IMR-90 (cell line): Measurements from ENCODE around the gene KIF6. TPM values are rescaled to one million over a fixed set of nuclear protein-coding genes. Genes with fewer than 3 reads are reported as not detected.

Experiments
- ATAC-seq: fragments of 200-7000 bp; cut with Tn5 transposase; 2 replicates; pipeline ENCODE4 v1.9.1; 2020; ENCODE audit warnings: low read depth, mild to moderate bottlenecking, moderate library complexity
- BruUV-seq: library from RNA; stranded (reverse); fragments of 400-500 nt; replicated peaks from 2 replicates; lab custom pipeline; 2021; lab: Mats Ljungman, UMichigan
- CTCF ChIA-PET: fragments of 300-600 bp; formaldehyde crosslinking; extraction: SDS; loops from one replicate; lab custom pipeline; 2021; ENCODE audit warnings: antibody characterized with exemption; lab: Yijun Ruan, JAX
- POLR2A ChIA-PET: fragments of 300-600 bp; sonication (Branson Sonifier 250); formaldehyde crosslinking; loops from one replicate; lab custom pipeline; 2022; ENCODE audit warnings: antibody characterized with exemption; ENCODE audit not compliant: unreplicated experiment; lab: Charles Lee
- DNase-seq: peaks from one replicate; pipeline ENCODE4 v3.0.0; 2013
- H2AFZ ChIP-seq: replicated peaks from 2 replicates; pipeline ENCODE3; 2013; ENCODE audit warnings: low read length, mild to moderate bottlenecking; ENCODE audit not compliant: poor library complexity
- H2AK5ac ChIP-seq: 2 replicates; pipeline ENCODE4 v1.6.1; 2013; ENCODE audit warnings: low read depth, low read length, inconsistent platforms
- H2AK9ac ChIP-seq: replicated peaks from 2 replicates; pipeline ENCODE3; 2013; ENCODE audit warnings: mild to moderate bottlenecking, low read depth, low read length, moderate library complexity; ENCODE audit not compliant: poor library complexity
- H2BK120ac ChIP-seq: 2 replicates; pipeline ENCODE4 v1.6.1; 2013; ENCODE audit warnings: low read depth, low read length, inconsistent platforms
- H2BK15ac ChIP-seq: 3 replicates; pipeline ENCODE4 v1.6.1; 2013; ENCODE audit warnings: low read depth, low read length, inconsistent platforms
- H2BK20ac ChIP-seq: 2 replicates; pipeline ENCODE4 v1.6.1; 2013; ENCODE audit warnings: low read depth, mild to moderate bottlenecking, inconsistent platforms, low read length, moderate library complexity
- H2BK5ac ChIP-seq: 2 replicates; pipeline ENCODE4 v1.6.1; 2013; ENCODE audit warnings: mild to moderate bottlenecking, low read depth, low read length, inconsistent platforms; ENCODE audit not compliant: poor library complexity, severe bottlenecking
- H3K14ac ChIP-seq: replicated peaks from 2 replicates; pipeline ENCODE4 v1.6.1; 2013; ENCODE audit warnings: low read depth, low read length, inconsistent platforms
- H3K18ac ChIP-seq: 2 replicates; pipeline ENCODE4 v1.6.1; 2013; ENCODE audit warnings: low read depth, low read length, control low read depth
- H3K23ac ChIP-seq: 2 replicates; pipeline ENCODE4 v1.6.1; 2013; ENCODE audit warnings: low read depth, low read length, inconsistent platforms
- H3K27ac ChIP-seq: 2 replicates; pipeline ENCODE4 v1.5.1; 2013; ENCODE audit warnings: mild to moderate bottlenecking, control low read depth, low read length; ENCODE audit not compliant: insufficient read depth
- H3K27me3 ChIP-seq: 2 replicates; pipeline ENCODE4 v1.6.1; 2013; ENCODE audit warnings: low read length; ENCODE audit not compliant: control insufficient read depth, insufficient read depth
- H3K36me3 ChIP-seq: 2 replicates; pipeline ENCODE4 v1.6.1; 2013; ENCODE audit warnings: low read length, mixed read lengths; ENCODE audit not compliant: control insufficient read depth, insufficient read depth
- H3K4ac ChIP-seq: 2 replicates; pipeline ENCODE4 v1.6.1; 2013; ENCODE audit warnings: low read depth, low read length, inconsistent platforms
- H3K4me1 ChIP-seq: 2 replicates; pipeline ENCODE4 v1.6.1; 2013; ENCODE audit warnings: low read length, mixed read lengths; ENCODE audit not compliant: control insufficient read depth, insufficient read depth
- H3K4me2 ChIP-seq: 2 replicates; pipeline ENCODE4 v1.6.1; 2013; ENCODE audit warnings: low read depth, mild to moderate bottlenecking, control low read depth, low read length, moderate library complexity
- H3K4me3 ChIP-seq: 2 replicates; pipeline ENCODE4 v1.5.1; 2013; ENCODE audit warnings: low read depth, mild to moderate bottlenecking, control low read depth, low read length, moderate library complexity; ENCODE audit not compliant: insufficient read depth
- H3K56ac ChIP-seq: 2 replicates; pipeline ENCODE4 v1.6.1; 2013; ENCODE audit warnings: low read length, inconsistent platforms; ENCODE audit not compliant: insufficient read depth; ENCODE audit errors: extremely low read depth
- H3K79me1 ChIP-seq, 2 experiments: 2 replicates each; pipeline ENCODE4 v1.6.1; 2013; ENCODE audit warnings: low read length in 2 of 2, inconsistent platforms in 1 of 2, low read depth in 1 of 2
- H3K9ac ChIP-seq: 2 replicates; pipeline ENCODE4 v1.6.1; 2013; ENCODE audit warnings: low read depth, low read length, control low read depth
- H3K9me1 ChIP-seq: 2 replicates; pipeline ENCODE4 v1.6.1; 2013; ENCODE audit warnings: low read length, inconsistent platforms; ENCODE audit not compliant: insufficient read depth
- H3K9me3 ChIP-seq: 2 replicates; pipeline ENCODE4 v1.6.1; 2013; ENCODE audit warnings: low read length; ENCODE audit not compliant: control insufficient read depth, insufficient read depth
- H4K20me1 ChIP-seq: 2 replicates; pipeline ENCODE4 v1.6.1; 2013; ENCODE audit warnings: low read length, inconsistent platforms; ENCODE audit not compliant: insufficient read depth
- H4K5ac ChIP-seq: 2 replicates; pipeline ENCODE4 v1.6.1; 2013; ENCODE audit warnings: mild to moderate bottlenecking, low read depth, low read length, control low read depth
- H4K8ac ChIP-seq, 2 experiments: 2 replicates each; pipeline ENCODE4 v1.6.1; 2013; ENCODE audit warnings: low read depth in 2 of 2, low read length in 2 of 2, control low read depth in 1 of 2, inconsistent platforms in 1 of 2
- H4K91ac ChIP-seq: 2 replicates; pipeline ENCODE4 v1.6.1; 2013; ENCODE audit warnings: low read depth, low read length, inconsistent platforms; ENCODE audit not compliant: insufficient read depth
- MAFK ChIP-seq: IDR thresholded peaks from 2 replicates; pipeline ENCODE4 v1.6.1; 2012; ENCODE audit warnings: low read depth, low read length, improper control_type of control experiment
- USF2 ChIP-seq: fragments of 150-350 bp; IDR thresholded peaks from 2 replicates; pipeline ENCODE4 v1.6.1; 2017; ENCODE audit warnings: mild to moderate bottlenecking, antibody characterized with exemption, low read length, low read depth
- WGBS, 2 experiments: methylation state at CpG; one replicate each; pipeline versions ENCODE4 v1.1.5 to v1.1.7; 2013; ENCODE audit warnings: missing lambda C conversion rate in 2 of 2; ENCODE audit not compliant: insufficient read length in 1 of 2; ENCODE audit errors: extremely low coverage in 2 of 2; 5-methylcytosine and 5-hydroxymethylcytosine counted together
- dilution Hi-C: fragments of 300-500 bp; cut with HindIII; formaldehyde crosslinking; loops from one replicate; pipeline ENCODE4 v1.14.3; 2018; ENCODE audit warnings: low sequenced_read_pairs; ENCODE audit not compliant: unreplicated experiment
- in situ Hi-C: fragments of 300-500 bp; cut with MboI; formaldehyde crosslinking; loops from 3 replicates; pipeline ENCODE4 v1.14.3; 2019; ENCODE audit warnings: low sequenced_read_pairs, inconsistent platforms, mixed read lengths
- intact Hi-C: fragments of 100-400 bp; cut with micrococcal nuclease; formaldehyde crosslinking; loops from 2 replicates; pipeline ENCODE4 v1.10.0; 2022
- polyA plus RNA-seq, 3 experiments: library from polyadenylated mRNA; depleted of rRNA; stranded (reverse); fragments of >200 nt; gene quantifications; 2 replicates each; pipeline ENCODE4 v1.2.3, GENCODE V29; 2012; ENCODE audit warnings: low replicate concordance in 1 of 3
- total RNA-seq: library from RNA; depleted of rRNA; stranded (reverse); fragments of >200 nt; gene quantifications from 2 replicates; pipeline ENCODE4 v1.2.3, GENCODE V29; 2012

Gene KIF6
- total and polyA plus RNA-seq, 2 of the 4 experiments (the other 2 are of a cell fraction) = under 0.01 to 0.10 TPM

DNA sequence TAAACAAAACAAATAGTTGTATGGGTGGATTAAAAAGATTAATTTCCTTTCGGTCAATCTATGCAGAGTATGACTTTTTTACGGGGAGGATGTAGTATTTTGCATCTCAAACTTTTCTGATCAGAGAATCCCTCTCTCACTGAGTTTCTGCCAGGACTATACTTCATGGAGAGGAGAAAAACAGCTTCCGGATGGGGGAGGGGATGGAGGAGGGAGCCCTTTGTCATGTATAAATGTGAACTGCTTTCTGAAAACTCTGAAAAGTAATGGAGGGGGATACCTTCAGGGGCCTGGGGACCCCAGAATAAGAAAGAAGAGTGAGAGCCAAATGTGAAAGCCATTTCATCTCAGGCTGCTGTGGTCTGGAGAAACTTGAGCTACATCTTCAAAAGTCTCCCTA lies 229.6 kb downstream of the KIF6 start:
- intact Hi-C loops (no loop called here), in situ Hi-C loops (no loop called here), dilution Hi-C loops (no loop called here)
- ChIA-PET POLR2A (no interaction called here), CTCF (no interaction called here)
- no peak overlapping the region for H3K23ac ChIP-seq
- H3K18ac ChIP-seq = no peak overlapping the region
- no peak overlapping the region for H2AK9ac ChIP-seq
- H3K9ac ChIP-seq = no peak overlapping the region
- ATAC-seq (no peak), DNase-seq (no peak)
- no peaks in the 10 kb centered on the region for H3K27me3 ChIP-seq
- no peaks in the 10 kb centered on the region for H3K36me3 ChIP-seq
- H2AFZ ChIP-seq = no peak overlapping the region
- H4K20me1 ChIP-seq = no peaks in the 10 kb centered on the region
- no peak overlapping the region for H2BK20ac ChIP-seq
- no TSS peak for BruUV-seq
- no peak overlapping the region for H3K4ac ChIP-seq
- no peak overlapping the region for H3K14ac ChIP-seq
- no peak overlapping the region for H4K8ac ChIP-seq
- no peak overlapping the region for H3K4me3 ChIP-seq
- H3K9me1 ChIP-seq = no peaks in the 10 kb centered on the region
- no peak overlapping the region for H2BK15ac ChIP-seq
- H4K5ac ChIP-seq = no peak overlapping the region
- no peak overlapping the region for H2BK120ac ChIP-seq
- H3K4me1 ChIP-seq = no peaks in the 10 kb centered on the region
- H3K79me1 ChIP-seq = no peaks in the 10 kb centered on the region
- H3K56ac ChIP-seq = no peak overlapping the region
- H2AK5ac ChIP-seq = no peak overlapping the region
- H3K4me2 ChIP-seq = no peak overlapping the region
- 0 out of 2 replicates have a peak, but pooled peaks cover 2% of the 10 kb centered on the region for H3K9me3 ChIP-seq
- no CpG with 5 or more reads among the region's 3 CpGs for WGBS, 2 experiments
- no peak overlapping the region for H4K91ac ChIP-seq
- no peak overlapping the region for H3K27ac ChIP-seq
- no peak overlapping the region for H2BK5ac ChIP-seq
- no peak for TF ChIP-seq USF2
- no peak for TF ChIP-seq MAFK
